GM19468 (cell line): Measurements from ENCODE around the gene ELL.

Source experiments
- ATAC-seq: cut with Tn5 transposase; IDR thresholded peaks from one replicate; pipeline ENCODE4 v1.9.1; 2021; ENCODE audit warnings: mild to moderate bottlenecking, moderate library complexity, moderate number of reproducible peaks; ENCODE audit not compliant: unreplicated experiment; ENCODE audit errors: extremely low read depth

Gene ELL

DNA sequence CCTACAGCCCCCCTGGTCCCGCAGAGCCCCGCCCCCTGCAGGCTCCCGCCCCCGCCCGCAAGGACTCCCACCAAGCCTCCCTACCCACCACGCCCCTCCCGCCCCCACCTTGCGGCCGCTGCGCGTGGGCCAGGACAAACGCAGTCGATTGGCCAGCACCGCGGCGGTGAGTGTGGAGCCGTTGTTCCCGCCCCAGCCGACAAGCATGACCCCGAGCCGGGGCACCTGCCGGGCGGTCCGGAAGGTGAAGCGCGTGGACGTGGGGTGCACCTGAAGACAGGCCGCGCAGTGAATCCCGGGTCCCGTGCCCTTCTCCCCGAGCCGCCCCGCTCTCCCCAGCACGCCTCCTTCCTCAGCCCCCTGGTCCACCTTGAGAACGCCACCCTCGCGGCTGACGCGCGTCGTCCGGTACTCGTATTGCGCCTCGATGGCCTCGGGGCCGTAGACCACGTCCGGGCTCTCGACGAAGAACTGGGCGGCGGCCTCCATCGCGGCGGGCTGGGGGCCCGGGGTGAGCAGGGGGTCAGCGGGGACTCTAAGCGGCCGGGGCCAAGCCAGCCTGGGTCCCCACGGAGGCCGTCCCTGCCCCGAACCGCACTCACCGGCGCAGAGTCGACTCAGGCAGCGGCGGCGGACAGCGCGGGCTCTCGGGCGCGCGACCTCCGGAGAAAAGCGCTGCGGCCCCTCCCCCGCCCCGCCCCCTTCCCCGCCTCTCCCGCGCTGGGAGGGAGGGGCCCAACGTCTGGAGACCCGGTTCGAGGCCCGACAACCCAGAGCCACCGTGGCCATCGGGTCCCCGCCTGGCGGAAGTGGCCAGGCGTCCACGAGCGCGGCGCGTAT lies 84.2 kb downstream of the ELL start, which contains the start of gene ISYNA1:
Gene ISYNA1, minus strand, starts transcription at position 643 of the 840 bp plus-strand sequence. Its CDS starts 154 bp downstream, at position 489.
- ATAC-seq: no peak

DNA sequence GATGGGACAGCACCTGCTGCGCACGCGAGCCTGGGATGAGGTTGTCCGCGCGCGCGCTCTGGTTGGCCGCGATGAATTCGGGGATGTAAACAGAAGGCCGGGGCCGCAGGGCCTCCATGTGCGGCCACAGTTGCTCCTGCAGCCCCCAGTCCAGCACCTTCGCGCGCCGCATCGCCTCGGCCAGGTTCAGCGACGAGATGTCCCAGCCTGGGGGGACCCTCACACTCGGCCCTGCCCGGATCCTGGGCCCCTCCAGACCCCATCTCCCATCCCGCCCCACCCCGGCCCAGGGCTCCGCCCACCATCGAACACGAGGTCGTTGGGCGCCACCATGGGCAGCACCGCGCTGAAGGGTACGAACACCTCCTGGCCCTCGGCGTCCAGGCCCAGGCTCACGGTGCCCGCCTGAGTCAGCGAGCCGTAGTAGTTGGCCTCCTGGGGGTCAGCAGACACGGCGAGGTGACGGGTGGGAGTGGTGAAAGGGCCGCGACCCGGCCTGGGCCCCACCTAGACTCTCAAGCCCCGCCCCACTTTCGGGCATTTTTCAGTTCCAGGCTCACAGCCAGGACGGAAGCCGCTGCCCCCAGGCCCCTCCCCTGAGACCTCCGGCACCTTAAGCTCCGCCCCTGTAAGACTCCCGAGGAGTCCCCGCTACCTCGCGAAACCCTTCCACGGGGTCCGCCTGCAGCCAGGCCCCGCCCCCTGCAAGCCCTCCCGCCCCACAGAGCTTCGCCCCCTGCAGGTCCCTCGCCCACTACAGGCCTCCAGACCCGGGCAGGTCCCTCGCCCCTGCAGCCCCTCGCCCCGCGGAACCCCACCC lies 85.0 kb downstream of the ELL start:
- no peak for ATAC-seq

DNA sequence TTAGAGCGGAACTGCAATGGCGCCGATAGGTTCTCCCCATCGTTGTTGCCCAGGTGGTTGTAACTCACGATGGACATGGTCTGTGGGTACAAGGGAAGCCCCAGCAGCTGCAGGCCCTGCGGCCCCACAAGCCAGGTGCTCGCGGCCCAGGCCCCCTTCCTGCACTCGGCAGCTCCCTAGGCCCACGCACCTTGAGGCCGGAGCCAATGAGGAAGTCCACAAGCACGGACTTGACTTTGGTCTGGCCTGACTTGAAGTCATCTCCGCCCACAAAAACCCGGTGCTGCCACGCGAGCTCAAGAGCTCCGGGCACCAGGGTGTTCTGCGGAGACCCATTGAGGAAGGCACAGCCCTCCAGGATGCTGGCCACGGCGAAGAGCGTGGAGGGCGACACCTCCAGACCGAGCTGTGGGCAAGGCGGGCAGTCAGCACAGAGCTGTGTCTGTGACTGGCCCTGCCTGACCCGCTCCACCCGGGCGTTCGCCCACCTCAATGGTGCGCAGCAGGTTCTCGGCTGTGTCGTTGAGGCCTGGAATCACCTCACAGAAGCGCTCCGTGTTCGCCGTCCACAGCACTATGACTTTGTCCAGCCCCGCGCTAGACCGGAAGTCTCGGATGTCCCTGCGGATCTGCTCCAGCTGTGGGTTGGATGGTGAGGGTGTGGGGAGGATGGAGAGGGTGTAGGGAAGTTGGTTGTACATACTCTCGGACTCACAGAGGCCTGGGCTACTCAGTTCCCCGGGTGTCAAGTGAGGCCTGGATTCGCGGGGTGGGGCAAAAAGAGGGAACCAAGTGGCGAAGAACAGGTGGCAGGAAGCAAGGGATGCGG lies 85.8 kb downstream of the ELL start:
- ATAC-seq: no peak

DNA sequence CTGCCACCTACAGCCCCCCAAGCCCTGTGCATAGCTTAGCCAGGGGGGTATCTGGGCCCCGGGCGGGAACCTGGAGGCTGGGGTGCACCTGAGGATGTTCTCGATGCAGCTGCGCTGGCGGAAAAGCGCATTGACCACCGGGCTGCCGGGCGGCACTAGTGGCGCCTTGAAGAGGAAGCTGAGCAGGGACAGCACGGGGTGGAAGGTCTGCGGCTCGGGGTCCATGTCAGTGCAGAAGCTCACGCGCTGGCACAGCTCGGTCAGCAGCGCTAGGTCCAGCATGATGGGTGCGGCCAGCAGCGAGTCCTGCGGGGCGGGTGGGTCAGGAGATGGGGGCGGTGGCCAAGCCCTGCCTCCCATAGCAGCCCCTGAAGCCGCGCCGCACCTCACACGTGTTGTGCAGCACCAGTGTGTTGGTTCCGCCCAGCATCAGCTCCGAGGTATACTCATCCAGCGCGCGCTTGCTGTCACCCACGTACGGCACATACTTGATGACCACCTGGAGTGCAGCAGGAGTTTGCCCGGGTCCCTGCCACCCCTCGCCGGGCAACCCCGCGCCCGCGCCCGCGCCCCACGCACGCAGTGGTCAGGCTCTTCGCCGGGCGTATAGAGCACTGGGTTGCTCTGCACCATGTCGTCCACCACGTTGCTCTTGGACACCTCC lies 86.6 kb downstream of the ELL start:
- ATAC-seq: no peak

DNA sequence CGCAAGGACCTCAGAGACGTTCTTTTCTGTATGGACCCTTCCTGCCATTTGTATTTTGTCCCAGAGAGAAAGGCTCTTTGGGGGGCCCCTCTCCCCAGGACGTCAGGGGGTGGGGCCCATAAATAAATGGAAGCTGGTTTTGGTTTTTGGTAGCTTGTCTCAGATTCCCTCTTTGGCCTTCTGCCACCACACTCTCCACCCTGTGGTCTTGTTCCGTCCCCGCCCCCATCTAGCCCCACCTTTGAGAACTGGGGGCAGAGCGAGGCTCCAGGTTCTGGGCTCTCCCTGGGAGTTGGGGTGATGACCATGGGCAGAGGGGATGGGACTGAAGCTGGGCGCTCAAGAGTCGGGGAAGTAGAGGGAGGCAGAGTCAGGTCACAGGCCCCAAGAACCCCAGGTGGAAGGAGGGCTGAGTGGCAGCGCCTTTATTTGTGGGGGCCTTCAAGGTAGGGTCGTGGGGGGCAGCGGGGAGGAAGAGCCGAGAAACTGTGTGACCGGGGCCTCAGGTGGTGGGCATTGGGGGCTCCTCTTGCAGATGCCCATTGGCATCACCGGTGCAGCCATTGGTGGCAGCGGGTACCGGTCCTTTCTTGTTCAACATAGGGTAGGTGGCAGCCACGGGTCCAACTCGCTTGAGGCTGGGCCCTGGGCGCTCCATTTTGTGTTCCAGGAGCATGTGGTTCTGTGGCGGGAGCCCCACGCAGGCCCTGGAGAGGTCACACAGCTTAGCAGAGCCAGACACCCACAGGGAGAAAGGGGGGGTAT lies 87.3 kb downstream of the ELL start:
- ATAC-seq: no peak

DNA sequence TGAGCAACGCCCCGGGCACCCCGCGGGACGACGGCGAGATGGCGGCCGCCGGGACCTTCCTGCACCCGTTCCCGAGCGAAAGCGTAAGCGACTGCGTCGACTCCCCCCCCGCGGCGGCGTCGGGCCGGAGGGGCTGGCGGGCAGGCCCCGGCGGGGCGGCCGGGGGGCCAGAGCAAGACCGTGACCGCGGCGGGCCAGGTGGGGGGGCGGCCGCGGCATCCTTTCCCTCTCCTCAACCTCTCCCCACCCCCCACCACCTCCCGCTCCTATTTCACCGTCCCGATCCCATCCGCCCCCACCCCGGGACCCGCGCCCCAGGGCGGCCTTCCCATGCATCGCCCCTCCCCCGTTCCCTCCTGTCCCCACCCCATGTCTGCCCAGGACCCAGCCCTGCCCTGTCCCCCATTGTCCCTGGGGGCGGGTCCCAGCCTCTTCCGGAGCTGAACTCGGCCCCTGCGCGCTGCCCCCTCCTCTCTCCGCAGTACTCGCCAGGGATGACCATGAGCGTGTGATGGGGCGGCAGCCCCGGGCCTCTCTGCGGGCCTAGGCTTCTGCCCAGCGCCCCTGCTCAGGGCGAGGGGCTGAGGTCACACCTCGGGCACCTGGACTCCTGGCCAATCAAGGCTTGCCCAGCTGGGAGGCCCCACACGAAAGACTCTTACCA lies 88.0 kb downstream of the ELL start:
- no peak for ATAC-seq

DNA sequence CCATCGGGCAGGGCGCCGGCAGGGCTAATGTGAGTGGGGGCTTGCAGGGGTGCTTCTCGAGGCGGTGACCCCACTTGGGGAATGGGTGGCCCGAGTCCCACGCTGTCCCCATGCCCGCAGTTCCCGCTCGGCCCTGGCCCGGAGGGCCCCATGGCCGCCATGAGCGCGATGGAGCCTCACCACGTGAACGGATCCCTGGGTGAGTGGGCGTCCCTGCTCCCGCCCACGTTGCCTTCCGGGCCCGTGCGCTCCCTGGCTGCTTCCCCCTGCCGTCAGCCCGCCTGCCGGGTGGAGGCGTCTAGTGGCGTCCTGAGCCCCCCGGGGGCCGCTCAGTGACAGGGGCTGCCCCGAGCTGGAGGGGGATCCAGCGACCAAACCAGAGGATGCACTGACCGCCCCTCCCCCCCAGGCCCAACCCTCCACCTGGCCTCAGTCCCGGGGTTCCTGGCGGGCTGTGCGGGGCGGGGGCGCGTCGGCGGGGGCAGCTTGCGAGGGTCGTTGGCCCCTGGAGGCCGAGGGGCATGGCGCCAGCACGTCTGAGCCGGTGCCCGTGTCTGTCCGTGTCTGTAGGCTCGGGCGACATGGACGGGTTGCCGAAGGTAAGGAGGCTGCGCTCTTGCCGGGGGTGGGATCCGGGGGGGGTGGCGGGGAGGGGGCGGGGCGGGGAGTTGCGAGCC lies 88.7 kb downstream of the ELL start:
- no peak for ATAC-seq

DNA sequence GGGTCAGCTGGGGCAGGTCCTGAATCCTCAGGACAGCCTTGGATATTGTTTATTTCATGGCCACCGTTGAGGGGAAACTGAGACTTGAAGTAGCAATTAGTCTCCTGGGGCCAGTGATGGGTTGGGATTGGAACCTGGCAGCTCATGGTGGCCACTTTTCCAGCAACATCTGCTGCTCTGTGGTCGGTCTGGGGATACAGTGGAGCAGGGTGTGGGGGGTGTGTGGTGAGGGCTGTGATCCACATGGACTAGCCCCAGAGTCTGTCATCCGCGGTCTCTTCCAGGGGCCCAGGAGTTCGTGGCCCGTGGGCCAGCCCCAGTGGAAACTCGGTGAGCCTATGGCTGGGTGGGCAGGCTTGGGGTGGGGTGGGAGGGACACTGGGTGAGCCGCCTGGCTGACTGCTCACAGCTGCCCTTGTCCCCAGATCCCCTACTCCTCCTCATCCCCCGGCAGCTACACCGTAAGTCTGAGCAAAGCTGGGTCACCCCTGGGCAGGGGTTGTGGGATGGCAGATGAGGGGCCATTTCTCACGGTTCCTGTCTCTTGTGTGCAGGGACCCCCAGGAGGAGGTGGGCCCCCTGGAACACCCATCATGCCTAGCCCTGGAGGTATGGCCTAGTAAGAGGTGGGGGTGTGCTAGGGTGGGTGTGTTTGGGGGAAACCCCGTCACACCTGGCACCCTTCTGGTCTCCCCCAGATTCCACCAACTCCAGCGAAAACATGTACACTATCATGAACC lies 89.4 kb downstream of the ELL start:
- ATAC-seq: no peak

DNA sequence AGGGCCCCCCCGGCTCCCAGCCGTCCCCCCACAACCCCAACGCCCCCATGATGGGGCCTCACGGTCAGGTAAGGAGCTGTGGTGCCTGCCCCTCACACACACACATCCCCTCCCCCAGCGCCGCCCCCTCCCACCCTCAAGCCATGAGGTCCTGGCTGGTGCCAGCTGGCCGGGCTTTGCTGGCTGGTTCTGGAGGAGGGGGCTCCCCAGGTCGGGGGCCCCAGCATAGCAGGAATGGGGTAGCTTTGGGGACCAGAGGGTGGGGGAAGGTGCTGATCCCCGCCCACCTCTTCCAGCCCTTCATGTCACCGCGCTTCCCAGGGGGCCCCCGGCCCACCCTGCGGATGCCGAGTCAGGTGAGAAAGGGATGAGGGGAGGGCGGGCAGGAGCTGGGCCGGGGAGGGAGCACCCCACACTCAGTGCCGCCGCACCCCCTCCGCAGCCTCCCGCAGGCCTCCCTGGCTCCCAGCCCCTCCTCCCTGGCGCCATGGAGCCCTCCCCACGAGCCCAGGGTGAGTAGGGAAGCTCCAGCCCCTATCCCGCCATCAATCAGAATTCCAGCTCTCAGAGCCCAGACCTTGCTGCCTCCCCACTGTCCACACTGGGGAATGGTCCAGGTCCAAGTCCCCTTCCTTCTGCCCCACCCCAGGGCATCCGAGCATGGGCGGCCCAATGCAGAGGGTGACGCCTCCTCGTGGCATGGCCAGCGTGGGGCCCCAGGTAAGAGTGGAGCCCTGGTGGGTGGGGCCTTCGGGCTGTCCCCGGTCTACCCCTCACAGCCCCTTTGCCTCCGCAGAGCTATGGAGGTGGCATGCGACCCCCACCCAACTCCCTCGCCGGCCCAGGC lies 90.3 kb downstream of the ELL start:
- ATAC-seq: no peak

DNA sequence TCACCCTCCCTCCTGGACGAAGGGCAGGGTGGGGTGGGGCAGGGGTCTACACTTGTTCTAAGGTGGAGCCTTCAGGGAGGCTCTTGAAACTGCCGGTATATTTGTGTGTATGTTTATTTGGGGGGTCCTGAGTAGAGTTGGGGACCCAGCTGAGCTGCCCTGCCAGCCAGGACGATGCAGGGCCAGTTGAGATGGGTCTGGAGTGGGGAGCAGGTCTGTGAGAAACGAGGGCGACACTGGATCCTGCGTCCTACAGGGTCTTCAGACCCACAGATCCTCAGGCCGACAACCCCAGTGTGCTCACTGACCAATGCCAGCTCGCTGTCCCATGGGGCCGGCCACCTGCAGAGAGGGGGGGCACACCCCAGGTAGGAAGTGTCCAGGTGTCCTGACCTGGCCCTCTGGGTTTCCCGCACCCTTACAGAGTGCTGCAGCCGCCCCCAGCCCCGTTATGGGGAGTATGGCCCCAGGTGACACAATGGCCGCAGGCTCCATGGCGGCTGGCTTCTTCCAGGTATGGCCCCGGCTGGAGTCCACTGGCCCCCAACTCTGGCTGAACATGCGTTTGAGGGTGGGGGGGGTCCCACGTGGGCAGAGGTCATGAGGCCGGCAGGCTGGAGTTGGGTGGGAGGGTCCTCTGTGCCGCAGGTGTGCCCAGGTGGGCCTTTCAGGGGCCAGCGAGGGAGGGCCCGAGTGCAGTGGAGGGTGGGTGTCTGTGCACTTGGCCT lies 91.3 kb downstream of the ELL start:
- ATAC-seq: no peak

DNA sequence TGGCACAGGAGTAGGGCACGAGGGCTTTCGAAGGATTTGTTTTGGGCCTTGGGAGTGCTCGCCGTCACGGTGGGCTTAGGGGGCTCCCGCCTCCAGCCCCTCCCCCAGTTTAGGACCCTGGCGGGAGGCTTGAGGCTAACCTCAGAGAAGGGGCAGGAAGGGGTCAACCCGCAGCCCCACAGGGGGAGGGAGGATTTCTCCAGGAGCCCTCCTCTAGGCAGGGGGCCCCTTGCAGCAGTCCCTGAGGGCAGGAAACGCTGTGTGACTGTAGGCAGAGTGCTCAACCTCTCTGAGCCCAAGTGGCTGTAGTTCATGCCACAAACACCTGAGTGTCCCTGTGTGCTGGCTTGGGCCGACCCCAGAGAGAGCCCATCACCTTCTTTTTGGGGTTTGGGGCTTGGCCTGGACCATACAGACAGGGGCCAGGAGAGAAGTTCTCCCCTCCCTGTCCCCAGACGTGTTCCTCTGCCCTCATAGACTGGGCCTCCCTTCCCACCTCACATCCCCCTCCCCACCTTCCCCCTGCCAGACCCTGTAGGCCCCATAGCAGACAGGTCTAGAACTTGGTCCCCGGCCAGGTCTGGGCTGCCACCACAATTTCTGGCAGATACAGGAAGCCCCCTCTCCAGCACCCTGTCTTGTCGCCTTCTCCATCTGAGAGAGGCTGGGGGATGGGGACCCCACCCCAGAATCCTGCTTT lies 92.0 kb downstream of the ELL start:
- no peak for ATAC-seq

DNA sequence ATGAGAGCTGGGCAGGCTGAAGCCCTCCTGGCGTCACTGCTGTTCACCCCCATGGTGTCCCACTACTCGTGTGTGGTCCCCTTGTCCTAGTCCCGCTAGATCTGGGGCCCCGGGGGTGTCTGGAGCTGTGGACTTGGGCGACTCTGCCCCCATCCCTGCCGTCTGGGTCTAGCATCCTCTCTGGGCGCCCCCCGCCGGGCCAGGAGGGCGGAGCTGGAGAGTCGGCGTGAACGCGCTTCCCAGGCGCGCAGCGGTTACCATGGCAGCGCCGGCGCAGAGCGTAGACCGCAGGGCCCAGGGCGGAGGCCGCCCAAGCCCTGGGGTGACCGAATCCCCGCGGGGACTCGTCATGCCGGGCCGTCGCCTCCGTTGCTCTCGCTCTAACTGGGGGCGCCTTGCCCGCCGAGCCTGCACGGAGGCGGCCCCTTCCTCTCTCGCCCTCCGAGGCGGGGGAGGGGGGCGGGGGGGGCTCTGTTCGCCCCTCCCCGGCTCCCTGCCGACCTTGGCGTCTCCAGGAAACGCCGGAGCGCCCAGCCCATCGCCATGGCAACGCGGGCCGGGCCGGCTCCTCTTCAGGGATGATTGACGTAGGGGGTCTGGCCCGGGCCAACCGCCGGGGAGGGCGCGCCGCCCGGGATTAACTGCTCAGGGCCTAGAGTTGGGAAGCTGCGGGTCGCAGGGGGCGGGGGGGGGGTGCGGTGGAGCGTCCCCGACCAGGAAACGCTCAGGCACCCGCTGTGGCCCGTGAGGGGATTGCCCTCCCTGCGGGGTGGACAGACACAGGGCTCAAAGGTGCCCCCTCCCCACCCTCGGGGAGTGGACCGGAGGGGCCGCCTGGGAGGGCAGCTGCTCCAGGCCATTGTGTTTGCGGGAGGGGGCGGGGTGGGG lies 92.8 kb downstream of the ELL start:
- peak; percentile 36 for ATAC-seq

DNA sequence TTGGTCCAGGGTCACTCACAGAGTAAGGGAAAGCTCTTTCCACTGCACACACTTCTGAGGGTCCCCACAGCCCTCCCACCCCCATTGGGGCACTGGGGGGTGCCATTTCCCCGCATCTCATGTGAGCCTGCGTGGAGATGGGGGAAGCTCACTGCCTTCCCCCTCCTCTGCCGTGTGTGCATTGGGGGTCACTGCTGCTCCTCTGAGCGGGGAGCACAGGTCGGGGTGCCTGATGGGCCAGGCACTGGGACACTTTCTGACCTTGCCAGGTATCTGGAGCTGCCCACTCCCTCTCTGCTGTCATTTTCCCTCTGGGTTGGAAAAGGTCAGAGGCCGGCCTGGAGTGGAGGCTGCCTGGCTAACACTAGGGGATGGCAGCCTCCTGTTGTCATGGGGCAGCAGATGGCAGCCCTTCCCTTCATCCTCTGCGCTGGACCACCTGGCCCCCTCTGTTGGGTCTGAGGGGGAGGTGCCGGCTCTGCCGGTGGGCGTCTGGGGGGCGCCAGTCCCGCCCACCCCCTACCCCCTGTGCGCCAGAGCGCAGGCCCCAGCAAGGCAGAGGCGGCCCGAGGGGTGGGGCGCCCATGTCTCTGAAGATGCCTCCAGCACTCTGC lies 93.6 kb downstream of the ELL start:
- no peak for ATAC-seq

DNA sequence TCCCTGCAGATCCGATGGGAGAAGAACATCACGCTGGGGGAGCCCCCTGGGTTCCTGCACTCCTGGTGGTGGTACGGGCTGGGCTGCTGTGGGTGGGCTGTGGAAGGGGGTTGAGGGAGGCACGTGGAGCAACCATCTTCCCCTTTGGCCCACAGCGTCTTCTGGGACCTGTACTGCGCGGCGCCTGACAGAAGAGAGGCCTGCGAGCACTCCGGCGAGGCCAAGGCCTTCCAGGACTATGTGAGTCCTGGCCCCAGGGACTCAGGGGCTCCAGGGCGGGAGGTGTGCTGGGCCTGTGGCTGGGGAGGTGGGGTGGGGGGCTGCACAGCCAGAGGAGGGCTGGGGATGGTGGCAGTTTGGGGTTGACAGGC lies 94.1 kb downstream of the ELL start:
- ATAC-seq: no peak
